ENCODE data around the gene RB1. TPM values are rescaled to one million over a fixed set of nuclear protein-coding genes. Genes with fewer than 3 reads are reported as not detected.

The RB1 gene
- total RNA-seq, 1 experiment from 2014 or later = 28.1 TPM

Other genes with a start within 250 kb of the RB1 start
- 18.0 and 18.8 TPM in 2 replicates for gene MED4, start 208.6 kb upstream of the RB1 start, total RNA-seq (2014; rRNA removed; shearing (Covaris generic))
- 50.7 and 58.0 TPM in 2 replicates for gene ITM2B, start 70.5 kb upstream of the RB1 start, total RNA-seq (2014; rRNA removed; shearing (Covaris generic))
- gene LPAR6, start 109.4 kb downstream of the RB1 start, total RNA-seq (2014; rRNA removed; shearing (Covaris generic)) = 0.80 TPM in 1 of 2 replicates, not detected in the other
- 2.9 and 4.0 TPM in 2 replicates for gene RCBTB2, start 229.3 kb downstream of the RB1 start, total RNA-seq (2014; rRNA removed; shearing (Covaris generic))

All from Daoy (cell line).